ENCODE results near the gene TAF5.

GRCh38 chr10:103394180-103394579, 26.4 kb downstream of the TAF5 start:
- no peak for TF ChIP-seq CTCF (IDR thresholded peaks at IDR 0.05)
- no peak for TF ChIP-seq POLR2A (IDR thresholded peaks at IDR 0.05)
